ENCODE results near the gene TMBIM6.

The TMBIM6 gene

GRCh38 chr12:49813131-49813530, 71.8 kb downstream of the TMBIM6 start:
- H3K4me1 ChIP-seq (ENCODE audit: insufficient read depth, low read length) = peaks cover 25% of the 10 kb centered on the region
- H3K27me3 ChIP-seq (ENCODE audit: insufficient read depth, low read length) = no peaks in the 10 kb centered on the region
- no peak overlapping the region for H3K27ac ChIP-seq (ENCODE audit: low read length)
- H3K4me3 ChIP-seq (ENCODE audit: low read length) = no peak overlapping the region
- no peaks in the 10 kb centered on the region for H3K9me3 ChIP-seq (ENCODE audit: insufficient read depth, low read depth, low read length)
- peaks cover 11% of the 10 kb centered on the region; the same call in 1 of the 2 replicates for H3K36me3 ChIP-seq (ENCODE audit: insufficient read depth, low read depth, low read length)
- no peak overlapping the region for H3K9ac ChIP-seq (ENCODE audit: low read depth, low read length)
